Endothelial cell of umbilical vein (primary cell): Measurements from ENCODE around the gene CYP1A1. TPM values are rescaled to one million over a fixed set of nuclear protein-coding genes. Genes with fewer than 3 reads are reported as not detected.

ENCODE experiments used
- BruUV-seq: library from RNA; stranded (reverse); fragments of 400-500 nt; replicated peaks from 2 replicates; lab custom pipeline; 2021; lab: Mats Ljungman, UMichigan
- CTCF ChIA-PET: fragments of 300-600, 350-600 bp; sonication (Branson Sonifier 250); formaldehyde crosslinking; loops from one replicate; lab custom pipeline; 2021; ENCODE audit warnings: antibody characterized with exemption, inconsistent platforms; lab: Charles Lee
- POLR2A ChIA-PET: fragments of 300-600, 350-600 bp; sonication (Branson Sonifier 250); formaldehyde crosslinking; loops from one replicate; lab custom pipeline; 2021; ENCODE audit warnings: antibody characterized with exemption, inconsistent platforms; lab: Charles Lee
- DNase-seq: peaks from one replicate; pipeline ENCODE4 v3.0.0-alpha.2; 2011; ENCODE audit warnings: low read depth, low spot score
- FAIRE-seq: peaks from 2 replicates; lab custom pipeline; 2011; peaks lifted over from hg19 to GRCh38; lab: Jason Lieb, UNC
- H2AFZ ChIP-seq: 2 replicates; pipeline ENCODE4 v1.6.0; 2012; ENCODE audit warnings: low read depth, low read length, control low read depth, inconsistent platforms
- H3K27ac ChIP-seq: 2 replicates; pipeline ENCODE4 v1.5.1; 2011; ENCODE audit warnings: low read depth, mild to moderate bottlenecking, control low read depth, low read length, moderate library complexity; ENCODE audit not compliant: insufficient read depth
- H3K27me3 ChIP-seq, 2 experiments: 2 replicates each; pipeline versions ENCODE4 v1.6.0 to v1.6.1; 2011; ENCODE audit warnings: low read length in 2 of 2, mixed read lengths in 1 of 2; ENCODE audit not compliant: control insufficient read depth in 2 of 2, insufficient read depth in 2 of 2
- H3K36me3 ChIP-seq, 2 experiments: 2 replicates in 1 of 2; 3 replicates in 1 of 2; pipeline ENCODE4 v1.5.1; 2011; ENCODE audit warnings: low read length in 2 of 2, mild to moderate bottlenecking in 1 of 2, moderate library complexity in 1 of 2; ENCODE audit not compliant: control insufficient read depth in 2 of 2, insufficient read depth in 2 of 2; ENCODE audit errors: extremely low read depth in 1 of 2
- H3K4me1 ChIP-seq: 3 replicates; pipeline ENCODE4 v1.5.1; 2011; ENCODE audit warnings: mild to moderate bottlenecking, low read length; ENCODE audit not compliant: control insufficient read depth, insufficient read depth; ENCODE audit errors: extremely low read depth
- H3K4me2 ChIP-seq: 2 replicates; pipeline ENCODE4 v1.6.1; 2011; ENCODE audit warnings: low read length, control low read depth, mixed read lengths; ENCODE audit not compliant: insufficient read depth
- H3K4me3 ChIP-seq, 3 experiments: fragments of 200-600 bp in 1 of 3; sonication (generic), shearing (Covaris generic) in 1 of 3; replicated peaks in 1 of 3; 2 replicates each; pipeline ENCODE4 v1.5.1; 2011 to 2016; ENCODE audit warnings: control low read depth in 3 of 3, low read length in 3 of 3, mild to moderate bottlenecking in 2 of 3, inconsistent platforms in 1 of 3, low read depth in 1 of 3, moderate library complexity in 1 of 3; ENCODE audit not compliant: insufficient read depth in 1 of 3
- H3K79me2 ChIP-seq: 2 replicates; pipeline ENCODE4 v1.6.0; 2012; ENCODE audit warnings: low read length, inconsistent platforms; ENCODE audit not compliant: control insufficient read depth, insufficient read depth
- H3K9ac ChIP-seq: replicated peaks from 2 replicates; pipeline ENCODE3; 2011; ENCODE audit warnings: low read length, control low read depth; ENCODE audit not compliant: insufficient read depth; ENCODE audit errors: extremely low read depth
- H3K9me1 ChIP-seq: replicated peaks from 3 replicates; pipeline ENCODE4 v1.6.0; 2011; ENCODE audit warnings: mild to moderate bottlenecking, low read length; ENCODE audit not compliant: control insufficient read depth, insufficient read depth; ENCODE audit errors: extremely low read depth
- H3K9me3 ChIP-seq: replicated peaks from 2 replicates; pipeline ENCODE4 v1.5.1; 2012; ENCODE audit warnings: low read length, inconsistent platforms; ENCODE audit not compliant: control insufficient read depth, insufficient read depth
- H4K20me1 ChIP-seq: replicated peaks from 2 replicates; pipeline ENCODE3; 2011; ENCODE audit warnings: mild to moderate bottlenecking, low read length; ENCODE audit not compliant: control insufficient read depth, insufficient read depth; ENCODE audit errors: extremely low read depth
- CTCF ChIP-seq, 2 donors: IDR thresholded peaks; 1 replicate in 1 of 2; 2 replicates in 1 of 2; pipeline ENCODE4 v1.5.1; 2011; ENCODE audit warnings: low read length in 2 of 2, mild to moderate bottlenecking in 2 of 2, moderate library complexity in 2 of 2, control low read depth in 1 of 2, inconsistent platforms in 1 of 2, low read depth in 1 of 2; ENCODE audit not compliant: insufficient read depth in 1 of 2; ENCODE audit errors: extremely low read depth in 1 of 2
- EZH2 ChIP-seq: IDR thresholded peaks from 2 replicates; pipeline ENCODE4 v1.6.1; 2012; ENCODE audit warnings: borderline replicate concordance, low read depth, mild to moderate bottlenecking, moderate library complexity, low read length, inconsistent platforms; ENCODE audit not compliant: severe bottlenecking
- FOS ChIP-seq: IDR thresholded peaks from 2 replicates; pipeline ENCODE4 v1.6.1; 2011; ENCODE audit warnings: mild to moderate bottlenecking, low read length, moderate library complexity, borderline replicate concordance; ENCODE audit not compliant: insufficient read depth
- GATA2 ChIP-seq: IDR thresholded peaks from 2 replicates; pipeline ENCODE4 v1.7.0; 2011; ENCODE audit warnings: low read depth, mild to moderate bottlenecking, moderate library complexity, mixed read lengths, low read length; ENCODE audit not compliant: insufficient read length, insufficient read depth
- JUN ChIP-seq: IDR thresholded peaks from 2 replicates; pipeline ENCODE4 v1.6.1; 2011; ENCODE audit warnings: borderline replicate concordance, low read depth; ENCODE audit not compliant: insufficient read length, insufficient read depth
- MAX ChIP-seq: IDR thresholded peaks from 2 replicates; pipeline ENCODE4 v1.6.1; 2011; ENCODE audit not compliant: insufficient read depth, insufficient read length
- MYC ChIP-seq: IDR thresholded peaks from one replicate; pipeline ENCODE4 v1.6.1; 2011; ENCODE audit warnings: mild to moderate bottlenecking, low read depth, low read length
- POLR2A ChIP-seq: IDR thresholded peaks from 2 replicates; pipeline ENCODE4 v1.6.1; 2012; ENCODE audit warnings: low read depth, mild to moderate bottlenecking, control low read depth, low read length
- POLR2AphosphoS5 ChIP-seq: IDR thresholded peaks from 2 replicates; pipeline ENCODE4 v1.6.1; 2012; ENCODE audit warnings: low read depth, mild to moderate bottlenecking, control low read depth, low read length, moderate library complexity; ENCODE audit not compliant: insufficient read depth
- dilution Hi-C: fragments of 300-500 bp; cut with MboI; formaldehyde crosslinking; loops from one replicate; pipeline ENCODE4 v1.15.0; 2019; ENCODE audit warnings: low sequenced_read_pairs; ENCODE audit not compliant: extremely low pct_ligation_motif_present
- intact Hi-C: fragments of 100-400 bp; cut with micrococcal nuclease; formaldehyde crosslinking; loops from one replicate; pipeline ENCODE4 v1.10.0; 2022
- polyA plus RNA-seq, 4 experiments: library from polyadenylated mRNA; depleted of rRNA in 3 of 4; stranded (reverse) in 3 of 4; unstranded in 1 of 4; fragments of >200 nt; gene quantifications; 2 replicates each; pipeline versions ENCODE4 v1.2.1 to v1.2.3, GENCODE V29; 2011 to 2012; ENCODE audit warnings: missing spikeins in 1 of 4
- total RNA-seq: library from RNA; stranded (reverse); gene quantifications from 2 replicates; pipeline ENCODE4 v1.2.3, GENCODE V29; 2021

Gene CYP1A1
- total and polyA plus RNA-seq, 2 donors (not counting 3 experiments of a cell fraction or from before 2014, with no cell fraction given) = 7.6 to 13.1 TPM

- Histone ChIP-seq H3K4me1 (no peaks in the 10 kb centered on the region), H3K4me3 (no peak overlapping the region), H3K36me3 (no peaks in the 10 kb centered on the region), H3K27me3 (peaks cover 0 to 1% of the 10 kb centered on the region in 2 experiments), H3K4me2 (no peak overlapping the region), H2AFZ (no peak overlapping the region), H3K79me2 (no peaks in the 10 kb centered on the region), H3K27ac (no peak overlapping the region), H3K9me3 (no peaks in the 10 kb centered on the region), H3K9me1 (no peaks in the 10 kb centered on the region), H4K20me1 (no peaks in the 10 kb centered on the region), H3K9ac (no peak overlapping the region)
- no TSS peak for BruUV-seq
- DNase-seq (no peak), FAIRE-seq (no peak)
- POLR2A ChIA-PET = no interaction called here
- CTCF ChIA-PET = interaction anchor here (1.4 to 1.5 kb wide), 2 partner anchors 31 to 116 kb away, joined by 3 to 6 read pairs; partner anchors contain the start of gene CSK
- intact Hi-C loops (no loop called here), dilution Hi-C loops (loop anchor here (25.0 kb wide), 1 partner anchor 113 kb away; no protein-coding TSS in a partner anchor)
- TF ChIP-seq JUN = no peak
- no peak for TF ChIP-seq FOS
- no peak for TF ChIP-seq MYC
- no peak for TF ChIP-seq GATA2
- TF ChIP-seq EZH2 = no peak
- no peak for TF ChIP-seq MAX
- no peak for TF ChIP-seq CTCF (IDR thresholded peaks at IDR 0.05; ENCODE audit: extremely low read depth in 1 of 2, insufficient read depth in 1 of 2, low read depth in 1 of 2, low read length in 2 of 2)
- no peak for TF ChIP-seq POLR2AphosphoS5
- TF ChIP-seq POLR2A = no peak
Observed at GRCh38 chr15:74750751-74751150, 25.4 kb upstream of the CYP1A1 start.
